AG04450 (cell line): Measurements from ENCODE around the gene CPT1B. TPM values are rescaled to one million over a fixed set of nuclear protein-coding genes. Genes with fewer than 3 reads are reported as not detected.

ENCODE experiments used
- CTCF ChIA-PET: fragments of 300-600, 350-600 bp; formaldehyde crosslinking; extraction: SDS; loops from one replicate; lab custom pipeline; 2022; ENCODE audit warnings: antibody characterized with exemption, inconsistent platforms; lab: Charles Lee
- POLR2A ChIA-PET: fragments of 350-600 bp; formaldehyde crosslinking; extraction: SDS; loops from one replicate; lab custom pipeline; 2021; ENCODE audit warnings: antibody characterized with exemption, inconsistent platforms; lab: Yijun Ruan, JAX
- DNase-seq: peaks from one replicate; pipeline ENCODE4 v3.0.0-alpha.2; 2011; ENCODE audit warnings: low read depth, low spot score
- H3K27ac ChIP-seq: one replicate; pipeline ENCODE4 v1.5.1; 2012; ENCODE audit warnings: low read depth, low read length, control low read depth
- H3K27me3 ChIP-seq: one replicate; pipeline ENCODE4 v1.6.0; 2012; ENCODE audit warnings: low read length; ENCODE audit not compliant: control insufficient read depth, insufficient read depth
- H3K4me3 ChIP-seq: 2 replicates; pipeline ENCODE4 v1.5.1; 2011; ENCODE audit warnings: mild to moderate bottlenecking, low read depth, low read length, control low read depth
- H3K9me3 ChIP-seq: 2 replicates; pipeline ENCODE4 v1.5.1; 2012; ENCODE audit warnings: low read length; ENCODE audit not compliant: control insufficient read depth, insufficient read depth
- polyA minus RNA-seq: library from RNA; depleted of rRNA, polyadenylated mRNA; stranded (reverse); fragments of >200 nt; gene quantifications from 2 replicates; pipeline ENCODE4 v1.2.3, GENCODE V29; 2011; rRNA and poly(A)+ RNA removed
- polyA plus RNA-seq: library from polyadenylated mRNA; depleted of rRNA; stranded (reverse); fragments of >200 nt; gene quantifications from 2 replicates; pipeline ENCODE4 v1.2.3, GENCODE V29; 2011; rRNA removed
- TF ChIP-seq, protein P1 (sequence below): IDR thresholded peaks from 2 replicates; pipeline ENCODE4 v1.5.1; 2011; ENCODE audit warnings: low read depth, low read length, control low read depth, inconsistent platforms

CPT1B gene
- polyA plus RNA-seq (0.99 and 1.2 TPM in 2 replicates), polyA minus RNA-seq (0.92 and 1.5 TPM in 2 replicates)

DNA sequence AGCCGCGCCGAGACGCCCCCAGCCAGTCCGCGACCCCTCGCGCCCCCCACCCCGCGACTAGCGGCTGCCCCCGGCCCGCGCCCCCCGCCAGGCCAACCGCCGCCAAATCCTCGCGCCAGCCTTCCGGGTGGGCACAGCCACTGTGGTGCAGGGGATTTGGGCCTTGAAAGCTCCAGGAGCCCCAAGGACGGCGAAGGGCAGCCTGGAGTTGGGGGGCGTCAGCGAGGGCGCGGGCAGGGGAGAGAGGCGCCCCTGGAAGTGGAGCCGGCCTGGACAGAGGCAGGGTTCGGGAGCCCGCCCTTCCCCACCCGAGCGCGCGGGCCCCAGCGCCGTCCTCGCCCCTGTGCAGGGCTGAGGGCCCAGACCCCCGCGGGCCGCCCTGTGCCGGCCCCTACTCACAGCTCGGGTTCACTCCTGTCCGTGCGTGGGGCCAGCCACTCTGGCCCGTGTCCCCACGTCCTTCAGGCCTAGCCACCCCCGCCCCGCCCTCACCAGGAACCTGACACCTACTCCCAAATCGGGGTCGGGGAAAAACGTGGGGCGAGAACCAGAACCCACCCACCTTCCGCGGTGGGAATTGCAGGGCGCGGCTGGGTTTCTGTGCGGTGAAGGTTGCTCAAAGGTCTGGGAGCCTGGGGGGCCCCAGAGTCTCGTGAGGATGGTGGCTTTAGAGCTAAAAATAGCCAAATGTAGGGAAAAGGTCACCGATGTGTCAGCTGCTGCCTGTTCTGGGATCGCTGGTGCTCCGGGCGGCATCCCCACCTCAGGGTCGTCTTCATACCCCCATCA lies at the start of gene CPT1B:
Gene CPT1B (minus strand): TSS at position 441 of the 789 bp plus-strand sequence. CDS start 512 bp downstream, outside the sequence.
- CTCF ChIA-PET, result interaction anchor here (1.0 to 1.2 kb wide), 2 partner anchors 15 to 52 kb away, joined by 4 to 6 read pairs; partner anchors contain the start of gene SYCE3
- no peaks in the 10 kb centered on the region for H3K9me3 ChIP-seq
- TF ChIP-seq, protein P1, sequence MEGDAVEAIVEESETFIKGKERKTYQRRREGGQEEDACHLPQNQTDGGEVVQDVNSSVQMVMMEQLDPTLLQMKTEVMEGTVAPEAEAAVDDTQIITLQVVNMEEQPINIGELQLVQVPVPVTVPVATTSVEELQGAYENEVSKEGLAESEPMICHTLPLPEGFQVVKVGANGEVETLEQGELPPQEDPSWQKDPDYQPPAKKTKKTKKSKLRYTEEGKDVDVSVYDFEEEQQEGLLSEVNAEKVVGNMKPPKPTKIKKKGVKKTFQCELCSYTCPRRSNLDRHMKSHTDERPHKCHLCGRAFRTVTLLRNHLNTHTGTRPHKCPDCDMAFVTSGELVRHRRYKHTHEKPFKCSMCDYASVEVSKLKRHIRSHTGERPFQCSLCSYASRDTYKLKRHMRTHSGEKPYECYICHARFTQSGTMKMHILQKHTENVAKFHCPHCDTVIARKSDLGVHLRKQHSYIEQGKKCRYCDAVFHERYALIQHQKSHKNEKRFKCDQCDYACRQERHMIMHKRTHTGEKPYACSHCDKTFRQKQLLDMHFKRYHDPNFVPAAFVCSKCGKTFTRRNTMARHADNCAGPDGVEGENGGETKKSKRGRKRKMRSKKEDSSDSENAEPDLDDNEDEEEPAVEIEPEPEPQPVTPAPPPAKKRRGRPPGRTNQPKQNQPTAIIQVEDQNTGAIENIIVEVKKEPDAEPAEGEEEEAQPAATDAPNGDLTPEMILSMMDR, result peak; percentile 17; the same call in 1 of the 2 replicates
- no peak within 1 kb of the TSS for H3K4me3 ChIP-seq
- DNase-seq, result no peak
- H3K27me3 ChIP-seq, result peaks cover 14% of the 10 kb centered on the region
- POLR2A ChIA-PET, result interaction anchor here (0.5 to 1.3 kb wide), 3 partner anchors 42 to 53 kb away, joined by 3 to 6 read pairs (median 6); partner anchors contain the start of gene SCO2
- H3K27ac ChIP-seq, result peak within 1 kb of the TSS; percentile 31

DNA sequence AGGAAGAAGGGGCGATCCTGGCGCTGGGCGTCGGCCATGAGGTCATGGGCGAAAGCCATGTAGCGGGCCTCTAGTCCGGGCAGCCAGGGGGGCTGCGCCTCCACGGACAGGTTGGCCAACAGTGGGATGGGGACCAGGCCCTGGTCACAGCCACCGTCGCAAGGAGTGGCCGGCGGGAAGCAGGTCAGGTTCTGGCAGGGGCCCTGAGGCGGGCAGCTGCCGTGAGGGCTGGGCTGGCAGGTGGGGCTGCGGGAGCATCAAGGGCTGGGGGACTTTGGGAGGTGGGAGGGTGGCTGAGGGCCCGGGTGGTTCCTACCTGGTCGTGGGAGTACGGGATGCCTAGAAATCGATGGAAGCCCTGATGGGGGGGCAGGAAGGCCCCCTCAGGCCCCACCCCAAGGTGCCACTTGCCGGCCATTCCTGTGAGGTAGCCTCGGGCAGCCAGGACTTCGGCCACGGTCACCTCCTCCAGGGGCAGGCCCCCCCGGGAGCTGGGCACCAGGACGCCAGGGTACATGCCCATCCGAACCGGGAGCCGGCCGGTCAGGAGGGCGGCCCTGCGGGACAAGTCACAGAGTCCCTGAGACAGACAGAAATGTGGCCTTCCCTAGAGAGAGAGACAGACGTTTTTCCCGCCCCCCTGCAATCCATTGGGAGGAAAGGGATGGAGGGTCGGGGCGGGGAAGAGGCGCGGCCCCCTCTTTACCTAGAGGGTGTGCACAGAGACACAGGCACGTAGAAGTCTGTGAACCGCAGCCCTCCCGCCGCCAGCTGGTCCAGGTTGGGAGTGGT lies 48.8 kb upstream of the CPT1B start:
- ChIA-PET POLR2A (interaction anchor here (1.5 kb wide), 1 partner anchor 101 kb away, joined by 11 read pairs; the partner anchor contains the start of gene SCO2), CTCF (interaction anchor here (0.8 to 1.7 kb wide), 5 partner anchors 64 to 101 kb away, joined by 3 to 7 read pairs (median 4); partner anchors contain the start of genes SCO2 and SYCE3)
- peaks cover 3% of the 10 kb centered on the region for H3K27me3 ChIP-seq
- peak overlapping the region; percentile 84 for H3K4me3 ChIP-seq
- TF ChIP-seq, protein P1, result no peak
- H3K9me3 ChIP-seq, result no peaks in the 10 kb centered on the region; the same call in 1 of the 2 replicates
- DNase-seq, result no peak
- no peak overlapping the region for H3K27ac ChIP-seq

DNA sequence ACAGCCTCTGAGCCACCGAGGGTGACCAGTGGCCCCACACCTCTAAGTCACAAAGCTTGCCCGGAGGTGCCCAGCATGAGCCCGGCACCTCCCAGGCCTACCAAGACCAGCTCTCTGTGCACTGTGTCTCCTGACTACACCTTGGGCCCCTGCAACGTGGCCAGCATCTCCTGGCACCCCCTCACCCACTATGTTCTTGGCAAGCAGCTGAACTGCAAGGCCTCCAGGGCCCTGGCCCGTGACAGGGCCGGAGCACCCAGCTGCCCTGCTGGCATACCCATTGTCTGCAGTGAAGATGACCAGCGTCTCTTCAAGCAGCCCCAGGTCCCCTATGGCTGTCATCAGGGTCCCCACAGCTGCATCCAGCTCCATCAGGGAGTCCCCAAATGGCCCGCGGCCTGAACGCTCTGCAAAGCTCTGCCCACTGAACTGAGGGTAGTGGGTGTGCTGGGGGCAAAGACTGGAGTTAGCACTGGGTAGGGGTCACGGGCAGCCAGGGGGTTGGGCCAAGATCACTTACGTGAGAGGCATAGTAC lies 48.2 kb upstream of the CPT1B start:
- ChIA-PET CTCF (interaction anchor here (0.9 kb wide), 1 partner anchor 101 kb away, joined by 3 read pairs; the partner anchor contains the start of gene SCO2), POLR2A (no interaction called here)
- H3K4me3 ChIP-seq, result no peak overlapping the region
- TF ChIP-seq, protein P1, result no peak
- no peak overlapping the region for H3K27ac ChIP-seq
- H3K9me3 ChIP-seq, result no peaks in the 10 kb centered on the region; the same call in 1 of the 2 replicates
- no peak for DNase-seq
- peaks cover 3% of the 10 kb centered on the region for H3K27me3 ChIP-seq

DNA sequence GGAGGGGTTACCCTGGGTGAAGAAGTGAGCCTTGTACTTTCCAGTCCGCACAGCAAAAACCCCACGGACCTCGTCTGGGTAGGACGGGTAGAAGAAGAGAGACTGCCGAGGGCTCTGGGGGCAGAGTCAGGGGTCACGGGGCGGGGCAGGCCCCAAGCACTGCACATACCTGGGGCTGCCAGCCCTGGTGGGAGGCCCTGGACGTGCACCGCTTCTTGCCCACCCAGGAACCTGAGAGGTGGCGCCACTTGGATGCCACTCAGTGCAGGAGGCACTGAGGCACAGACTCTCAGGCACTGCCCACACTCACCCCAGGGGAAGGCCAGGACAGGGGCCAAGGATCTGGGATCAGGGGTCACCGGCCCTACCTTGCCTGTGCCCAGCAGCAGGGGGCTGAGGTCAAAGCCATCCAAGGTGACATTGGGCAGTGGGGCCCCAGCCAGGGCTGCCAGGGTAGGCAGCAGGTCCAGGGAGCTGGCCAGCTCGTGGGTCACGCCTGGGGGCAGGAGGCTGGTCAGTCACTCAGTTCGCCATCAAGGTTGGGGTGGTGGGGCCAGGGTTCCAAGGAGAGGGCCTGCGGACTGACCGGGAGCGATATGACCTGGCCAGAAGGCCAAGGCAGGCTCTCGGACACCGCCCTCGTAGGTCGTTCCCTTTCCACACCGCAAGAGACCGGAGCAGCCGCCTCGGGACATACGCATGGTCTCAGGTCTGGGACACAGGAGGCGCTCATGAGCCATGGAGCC lies 47.5 kb upstream of the CPT1B start:
- Histone ChIP-seq H3K4me3 (no peak overlapping the region), H3K27ac (no peak overlapping the region), H3K27me3 (peaks cover 6% of the 10 kb centered on the region), H3K9me3 (no peaks in the 10 kb centered on the region; the same call in 1 of the 2 replicates)
- DNase-seq, result no peak
- TF ChIP-seq, protein P1, result no peak
- ChIA-PET POLR2A (no interaction called here), CTCF (interaction anchor here (0.9 kb wide), 1 partner anchor 100 kb away, joined by 3 read pairs; the partner anchor contains the start of gene SCO2)
